GM18909 (cell line): ENCODE results near the gene CMTM7.
A peak's percentile ranks its signal among the peaks of the same experiment; 100 is the strongest.

Experiments used
- ATAC-seq: cut with Tn5 transposase; IDR thresholded peaks from one replicate; pipeline ENCODE4 v1.9.1; 2021; ENCODE audit warnings: mild to moderate bottlenecking; ENCODE audit not compliant: unreplicated experiment, poor library complexity

Gene CMTM7, protein sequence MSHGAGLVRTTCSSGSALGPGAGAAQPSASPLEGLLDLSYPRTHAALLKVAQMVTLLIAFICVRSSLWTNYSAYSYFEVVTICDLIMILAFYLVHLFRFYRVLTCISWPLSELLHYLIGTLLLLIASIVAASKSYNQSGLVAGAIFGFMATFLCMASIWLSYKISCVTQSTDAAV

DNA sequence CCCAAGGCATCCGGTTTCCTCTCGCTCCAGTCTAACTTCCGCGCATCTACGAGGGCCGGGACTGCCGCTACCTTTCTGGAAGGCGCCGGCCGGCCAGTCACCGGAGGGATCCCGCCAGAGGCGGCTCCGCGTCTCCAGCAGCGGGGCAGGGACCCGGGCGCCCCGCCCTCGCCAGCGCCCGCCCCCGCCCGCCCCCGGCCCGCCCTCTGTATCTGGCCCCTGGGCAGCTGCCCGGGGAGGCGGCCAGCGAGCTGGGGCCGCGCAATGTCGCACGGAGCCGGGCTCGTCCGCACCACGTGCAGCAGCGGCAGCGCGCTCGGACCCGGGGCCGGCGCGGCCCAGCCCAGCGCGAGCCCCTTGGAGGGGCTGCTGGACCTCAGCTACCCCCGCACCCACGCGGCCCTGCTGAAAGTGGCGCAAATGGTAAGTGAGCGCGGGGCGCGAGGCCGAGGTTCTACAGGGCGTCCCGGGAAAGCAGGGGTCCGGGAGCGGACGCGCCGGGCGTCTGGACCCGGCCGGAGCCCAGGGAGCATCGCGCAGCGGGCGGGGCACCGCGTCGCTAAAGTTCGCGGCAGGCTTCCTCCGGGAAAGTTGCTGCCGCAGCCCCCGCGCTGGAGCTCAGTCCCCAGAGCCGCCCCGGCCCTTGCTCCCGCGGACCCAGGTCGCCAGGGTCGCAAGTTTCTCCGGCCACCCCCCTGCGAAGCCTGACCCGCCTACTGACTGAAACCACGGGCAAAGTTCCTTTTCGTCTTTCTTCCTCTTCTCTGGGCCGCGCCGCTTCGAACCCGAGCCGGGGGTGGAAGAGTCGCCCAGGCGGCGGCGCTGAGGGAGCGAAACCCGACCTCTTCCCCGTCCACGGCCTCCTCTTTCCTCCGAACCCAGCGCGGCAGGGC, at the start of gene CMTM7:
Gene CMTM7, plus strand, starts transcription at position 211 of the 893 bp plus-strand sequence. Its CDS starts 54 bp downstream, at position 265.
- ATAC-seq, result peak; percentile 31

GRCh38 chr3:32347343-32348125, 44.1 kb upstream of the CMTM7 start:
- ATAC-seq, result no peak

DNA sequence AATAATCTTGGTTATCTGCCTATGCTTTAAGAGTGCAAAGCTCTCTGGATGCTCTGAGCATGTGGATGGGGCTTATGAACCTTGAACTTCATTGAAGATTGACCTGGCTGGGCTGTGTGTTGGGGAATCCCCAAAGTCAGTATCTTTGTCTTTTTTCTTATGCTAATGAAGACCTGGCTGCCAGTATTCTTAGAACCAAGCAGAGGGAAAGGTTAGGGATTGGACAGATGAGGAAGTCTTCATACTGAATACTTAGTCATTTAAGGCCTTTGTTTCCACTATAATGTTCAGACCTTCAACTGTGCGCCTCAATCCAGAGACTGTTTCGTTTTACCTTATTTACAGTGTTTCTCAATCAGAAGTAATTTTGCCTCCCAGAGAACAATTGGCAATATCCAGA, 42.5 kb upstream of the CMTM7 start:
- no peak for ATAC-seq

GRCh38 chr3:32352563-32352962, 39.1 kb upstream of the CMTM7 start:
- ATAC-seq, result no peak

- ATAC-seq, result no peak
Measured at GRCh38 chr3:32353351-32353750, 38.3 kb upstream of the CMTM7 start.

GRCh38 chr3:32354362-32354778, 37.3 kb upstream of the CMTM7 start:
- no peak for ATAC-seq

- ATAC-seq, result no peak
Measured at GRCh38 chr3:32355751-32356291, 35.8 kb upstream of the CMTM7 start.

- no peak for ATAC-seq
Measured at GRCh38 chr3:32359766-32360492, 31.7 kb upstream of the CMTM7 start.

GRCh38 chr3:32360493-32360827, 31.2 kb upstream of the CMTM7 start:
- no peak for ATAC-seq

GRCh38 chr3:32366638-32367397, 24.8 kb upstream of the CMTM7 start:
- no peak for ATAC-seq

DNA sequence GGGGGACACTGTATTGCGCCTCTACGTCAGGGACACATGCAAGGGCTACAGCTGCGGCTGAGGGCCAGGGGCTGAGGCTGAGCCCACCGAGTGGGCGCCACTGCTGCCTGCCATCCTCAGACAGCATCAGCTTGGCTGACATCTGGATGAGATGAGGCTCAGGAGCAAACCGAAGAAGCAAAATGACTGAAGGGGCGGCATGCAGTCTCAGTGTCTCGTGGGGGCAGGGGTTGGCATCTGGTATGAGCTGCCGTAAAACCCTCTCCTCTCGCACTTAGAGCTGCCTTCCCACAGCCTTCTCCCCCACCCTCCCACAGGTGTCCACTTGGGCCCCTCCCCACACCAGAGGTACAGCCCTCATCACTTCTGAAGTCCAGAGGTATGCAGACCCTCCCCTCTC, 24.2 kb upstream of the CMTM7 start:
- ATAC-seq, result no peak

- no peak for ATAC-seq
Measured at GRCh38 chr3:32371461-32372212, 20.0 kb upstream of the CMTM7 start.

GRCh38 chr3:32372213-32372490, 19.5 kb upstream of the CMTM7 start:
- ATAC-seq, result no peak

DNA sequence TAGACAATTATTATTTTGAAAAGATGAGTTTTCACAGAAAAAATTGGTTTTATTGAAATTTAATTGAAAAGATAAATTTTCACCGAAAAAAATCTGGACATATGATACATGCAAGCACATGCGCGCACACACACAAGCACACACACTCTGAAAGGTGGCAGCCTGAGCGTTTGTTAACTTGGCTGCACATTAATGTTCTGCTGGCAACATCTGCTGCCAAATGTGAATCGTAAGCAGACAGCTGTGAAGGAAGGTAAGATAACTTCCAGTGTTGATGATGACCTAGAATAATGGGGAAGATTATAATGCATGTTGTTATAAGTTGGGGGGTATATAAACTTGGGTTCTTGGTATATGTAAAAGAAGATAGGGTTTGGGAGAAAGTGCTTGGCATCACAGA, 18.4 kb upstream of the CMTM7 start:
- no peak for ATAC-seq

GRCh38 chr3:32373844-32374243, 17.8 kb upstream of the CMTM7 start:
- ATAC-seq, result no peak

- peak; percentile 64 for ATAC-seq
Measured at GRCh38 chr3:32374788-32375595, 16.7 kb upstream of the CMTM7 start.

GRCh38 chr3:32375596-32375930, 16.1 kb upstream of the CMTM7 start:
- ATAC-seq, result no peak

- no peak for ATAC-seq
Measured at GRCh38 chr3:32376115-32376514, 15.5 kb upstream of the CMTM7 start.
